GM18511 (cell line): ENCODE results near the gene PSMC3.

Experiments
- ATAC-seq: cut with Tn5 transposase; IDR thresholded peaks from one replicate; pipeline ENCODE4 v1.9.1; 2021; ENCODE audit warnings: mild to moderate bottlenecking, moderate library complexity; ENCODE audit not compliant: unreplicated experiment

The PSMC3 gene

DNA sequence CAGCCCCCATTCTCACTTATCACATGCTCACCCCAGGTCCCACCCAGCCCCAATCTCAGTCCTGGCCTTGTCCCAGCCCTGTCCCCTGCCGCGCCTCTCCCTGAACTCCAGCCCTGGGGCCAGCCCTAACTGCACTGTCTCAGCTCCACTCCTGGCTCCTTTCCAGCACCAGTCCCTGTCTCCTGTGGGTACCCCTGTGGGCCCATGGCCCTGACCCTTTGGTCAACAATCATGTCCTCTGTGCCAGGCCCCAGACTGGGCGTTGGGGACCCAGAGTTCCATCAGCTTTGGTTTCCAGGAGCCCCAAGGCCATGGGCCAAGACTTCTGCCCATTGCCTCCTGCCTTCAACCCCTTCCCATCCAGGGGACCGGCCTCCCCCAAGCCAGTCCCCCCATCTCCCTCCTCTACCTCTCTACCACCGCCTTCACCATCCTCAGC lies 48.6 kb downstream of the PSMC3 start:
- ATAC-seq = peak; percentile 32

DNA sequence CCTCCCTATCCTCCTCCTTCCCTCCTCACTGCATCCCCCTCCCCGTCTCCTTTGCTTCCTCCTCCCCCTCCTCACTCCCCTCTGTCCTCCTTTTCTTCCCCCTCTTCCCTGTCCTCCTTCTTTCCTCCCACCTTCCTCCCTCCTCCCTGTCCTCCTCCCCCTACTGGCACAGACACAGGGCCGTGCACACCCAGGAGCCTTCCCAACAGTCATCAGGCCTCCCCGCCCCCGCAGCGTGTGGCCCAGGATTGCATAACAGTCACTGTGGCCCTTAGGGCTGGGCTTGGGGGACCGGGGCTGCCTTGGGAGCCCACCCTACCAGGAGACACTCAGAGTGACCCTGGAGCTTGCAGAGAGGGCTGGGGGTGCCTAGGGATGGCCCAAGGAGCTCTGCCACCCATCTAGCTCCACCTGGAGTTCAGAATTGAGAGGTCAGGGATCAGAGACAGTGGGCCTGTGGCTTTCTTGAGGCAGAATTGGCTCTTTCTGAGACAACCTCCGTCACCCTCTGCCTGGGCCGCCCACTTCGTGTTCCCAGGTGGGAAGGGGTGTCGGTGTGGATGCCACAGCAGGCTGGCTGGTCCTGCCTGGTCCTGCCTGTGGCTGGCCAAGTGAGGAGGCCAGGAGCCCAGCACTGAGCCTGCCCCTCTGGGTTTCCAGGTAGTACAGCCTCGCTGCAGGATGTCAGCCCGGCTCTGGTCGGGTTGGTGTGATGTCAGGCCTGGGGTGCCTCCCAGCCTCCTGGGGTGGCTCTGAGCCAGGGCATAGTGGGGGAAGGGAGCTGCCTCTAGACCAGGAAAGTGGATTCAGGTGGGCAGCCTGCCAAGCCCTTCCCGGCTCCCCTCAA lies 49.5 kb downstream of the PSMC3 start:
- peak; percentile 32 for ATAC-seq

DNA sequence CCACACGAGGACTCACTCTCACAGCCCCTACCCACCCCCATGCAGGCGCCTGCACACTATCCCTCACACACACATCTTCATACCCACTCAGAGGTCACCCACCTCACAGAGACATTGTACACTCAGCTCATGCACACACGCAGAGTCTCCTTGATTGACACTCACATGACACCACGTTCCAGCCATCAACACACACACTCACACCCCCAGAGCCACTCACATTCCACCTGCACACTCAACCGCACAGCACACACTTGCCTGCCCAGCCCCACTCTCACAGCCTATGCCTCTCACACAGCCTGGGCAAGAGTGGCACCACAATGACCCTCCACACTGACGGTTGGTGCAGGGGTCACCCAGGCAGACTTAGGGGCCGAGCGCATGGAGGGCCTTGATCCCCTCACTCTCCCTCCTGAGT lies 50.1 kb downstream of the PSMC3 start:
- no peak for ATAC-seq

DNA sequence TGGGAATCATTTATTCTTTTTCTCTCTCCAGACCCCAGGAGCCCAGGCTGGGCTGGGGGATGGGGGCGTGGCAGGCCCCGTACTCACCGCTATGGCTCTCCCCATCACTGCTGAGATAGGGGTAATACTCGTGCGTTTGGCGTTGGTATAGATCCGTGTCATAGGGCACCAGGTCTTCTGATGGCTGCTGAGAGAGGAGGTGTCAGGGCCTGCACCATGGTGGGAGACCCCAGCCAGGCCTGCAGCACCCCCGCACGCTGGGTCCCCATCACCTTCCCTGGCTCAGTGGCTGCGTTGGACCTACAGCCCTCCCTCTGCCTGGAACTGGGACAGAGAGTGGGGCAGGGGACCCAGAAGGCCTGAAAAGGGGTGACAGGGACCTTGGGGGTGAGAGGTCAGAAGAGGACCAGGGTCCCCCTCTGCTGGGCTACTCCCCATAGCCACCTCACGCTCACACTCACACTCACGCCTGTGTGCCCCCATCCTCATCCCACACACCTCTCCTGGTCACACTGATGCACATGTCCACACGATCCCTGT lies 50.6 kb downstream of the PSMC3 start:
- ATAC-seq = no peak

DNA sequence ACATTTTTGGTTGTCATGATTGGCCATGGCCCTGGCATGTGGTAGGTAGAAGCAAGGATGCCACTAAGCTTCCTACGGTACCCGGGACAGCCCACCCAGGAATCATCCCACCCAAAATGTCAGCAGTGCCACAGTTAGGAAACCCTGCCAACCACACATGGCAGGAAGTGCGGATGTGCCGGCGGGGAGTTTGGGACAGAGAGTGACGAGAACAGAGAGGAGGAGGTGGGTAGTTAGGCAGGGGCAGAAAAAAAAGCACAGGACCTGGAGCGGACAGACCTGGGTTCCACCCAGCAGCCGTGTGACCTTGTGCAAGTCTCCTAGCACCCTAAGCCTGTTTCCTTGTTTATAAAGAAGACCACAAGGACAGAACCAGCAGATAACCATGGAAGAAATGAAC lies 51.2 kb downstream of the PSMC3 start:
- no peak for ATAC-seq

DNA sequence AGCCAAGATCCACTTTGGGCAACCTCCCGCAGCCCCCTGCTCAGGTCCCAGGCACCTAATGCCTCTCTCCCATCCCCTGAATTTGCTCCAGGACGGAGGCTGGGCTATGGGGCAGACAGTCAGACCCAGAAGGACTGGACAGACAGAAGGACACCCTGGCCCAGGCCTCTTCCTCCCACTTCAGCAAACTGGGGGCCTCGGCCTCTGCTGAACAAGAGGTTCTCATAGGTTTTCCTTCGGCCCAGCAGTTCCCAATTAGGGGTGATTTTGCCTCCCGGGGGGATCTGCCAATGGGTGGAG lies 51.6 kb downstream of the PSMC3 start:
- ATAC-seq = no peak

DNA sequence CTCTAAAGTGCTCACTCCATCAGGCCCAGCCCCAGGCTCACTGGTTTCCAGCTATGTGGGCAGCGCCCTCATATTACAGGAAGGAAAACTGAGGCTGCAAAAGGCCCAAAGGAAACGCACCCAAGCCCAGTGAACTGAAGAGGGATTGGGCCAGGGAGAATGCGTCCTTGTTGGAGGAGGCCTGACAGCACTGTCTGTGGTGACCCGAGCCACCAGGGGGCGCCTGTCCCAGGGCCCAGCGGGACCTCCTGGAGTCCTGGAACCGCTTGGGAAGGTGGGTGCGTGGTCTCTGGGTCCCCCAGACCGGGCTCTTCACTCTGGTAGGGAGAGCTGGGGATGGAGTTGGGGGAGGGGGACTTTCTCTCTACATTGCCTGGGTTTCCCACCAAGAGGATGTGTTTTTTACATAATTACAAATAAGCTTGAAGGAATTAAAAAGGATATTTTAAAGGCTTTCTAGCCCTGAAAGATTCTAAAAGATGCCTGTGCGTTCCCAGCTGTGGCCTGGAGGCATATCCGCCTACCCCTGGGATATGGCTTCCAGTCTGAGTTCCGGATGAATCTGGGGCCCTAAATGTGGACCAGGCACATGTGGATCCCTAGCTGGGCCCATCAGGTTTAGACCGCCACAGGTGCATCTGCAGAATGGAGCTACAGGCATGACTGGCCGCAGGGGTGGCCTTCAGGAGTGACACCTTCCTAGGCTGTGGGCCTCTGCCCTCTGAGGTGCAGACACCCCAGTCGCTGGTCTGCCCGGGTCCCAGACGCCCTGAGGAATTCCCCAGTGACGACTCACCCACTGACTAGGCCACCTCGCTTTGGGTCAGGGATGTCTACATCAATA lies 52.1 kb downstream of the PSMC3 start:
- no peak for ATAC-seq

DNA sequence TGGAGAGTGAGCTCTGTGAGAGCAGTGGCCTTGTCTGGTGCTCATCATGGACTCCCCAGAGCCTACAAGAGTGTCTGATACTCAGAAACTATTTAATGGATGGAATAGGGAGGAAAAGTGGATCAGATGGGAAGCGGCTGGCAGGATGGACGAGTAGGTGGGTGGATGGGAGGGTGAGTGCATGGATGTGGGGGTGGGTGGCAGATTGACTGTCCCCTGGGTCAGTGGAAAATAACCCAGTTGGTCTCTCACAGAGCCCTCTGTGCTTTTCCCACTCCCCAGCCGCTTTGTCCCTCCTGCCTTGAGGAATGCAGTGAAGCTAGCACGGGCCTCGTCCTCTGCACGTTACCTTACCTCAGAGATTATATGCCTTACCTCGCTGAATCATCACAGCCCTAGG lies 53.8 kb downstream of the PSMC3 start:
- ATAC-seq = no peak

DNA sequence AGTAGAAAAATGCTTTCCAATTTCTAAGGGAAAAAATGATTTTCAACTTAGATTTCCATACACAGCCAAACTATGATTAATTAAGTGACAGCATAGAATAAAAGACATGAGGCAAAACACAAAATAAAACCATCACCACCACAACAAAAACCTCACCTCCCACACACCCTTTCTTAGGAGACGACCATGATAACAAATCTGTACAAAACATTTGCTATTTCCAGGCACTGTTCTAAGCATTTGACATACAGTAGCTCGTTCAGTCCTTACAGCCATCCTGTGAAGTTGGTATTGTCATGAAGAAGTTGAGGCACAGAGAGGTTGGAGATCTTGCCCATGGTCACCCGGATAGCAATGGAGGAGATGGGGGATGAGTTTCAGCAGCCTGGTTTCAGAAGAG lies 56.6 kb downstream of the PSMC3 start:
- ATAC-seq = no peak
